B cell (primary cell): ENCODE measurements around the gene PTPRF. TPM values are rescaled to one million over a fixed set of nuclear protein-coding genes. Genes with fewer than 3 reads are reported as not detected.
"Not testable (repeated sequence)": the region's sequence is repeated elsewhere in the genome, so short reads cannot be mapped to it uniquely, and the experiment has no call there.

Experiments used
- ATAC-seq: fragments of 200-7000 bp; cut with Tn5 transposase; one replicate; pipeline ENCODE4 v1.10.0; 2021; ENCODE audit warnings: low read depth, mild to moderate bottlenecking, moderate number of reproducible peaks, moderate library complexity
- CTCF ChIA-PET: fragments of 350-600 bp; sonication (Branson Sonifier 250); formaldehyde crosslinking; loops from one replicate; lab custom pipeline; 2021; ENCODE audit warnings: antibody characterized with exemption, inconsistent platforms; lab: Charles Lee
- POLR2A ChIA-PET: fragments of 350-600 bp; sonication (Branson Sonifier 250); formaldehyde crosslinking; loops from one replicate; lab custom pipeline; 2021; ENCODE audit warnings: antibody characterized with exemption; lab: Charles Lee
- DNase-seq: peaks from one replicate; pipeline ENCODE4 v3.0.0; 2013
- H2AFZ ChIP-seq: 2 replicates; pipeline ENCODE4 v1.6.1; 2012; ENCODE audit warnings: mild to moderate bottlenecking, low read depth, low read length; ENCODE audit not compliant: insufficient read depth, poor library complexity, severe bottlenecking
- H3K27ac ChIP-seq, 2 donors: 1 replicate in 1 of 2; 2 replicates in 1 of 2; pipeline ENCODE4 v1.5.1; 2012 to 2013; ENCODE audit warnings: low read length in 2 of 2, mild to moderate bottlenecking in 2 of 2, moderate library complexity in 1 of 2
- H3K27me3 ChIP-seq, 4 experiments: fragments of 200-600 bp in 1 of 4; sonication (generic) in 1 of 4; replicated peaks in 1 of 4; 1 replicate in 2 of 4; 2 replicates in 2 of 4; pipeline versions ENCODE4 v1.6.1 to v1.7.0; 2013 to 2016; ENCODE audit warnings: low read length in 3 of 4, mild to moderate bottlenecking in 2 of 4, mixed read lengths in 1 of 4, moderate library complexity in 1 of 4; ENCODE audit not compliant: insufficient read depth in 4 of 4, control insufficient read depth in 3 of 4; ENCODE audit errors: control extremely low read depth in 1 of 4
- H3K36me3 ChIP-seq, 2 experiments: replicated peaks in 1 of 2; 1 replicate in 1 of 2; 2 replicates in 1 of 2; pipeline versions ENCODE4 v1.6.1 to v1.7.1; 2013; ENCODE audit warnings: low read length in 1 of 2; ENCODE audit not compliant: insufficient read depth in 2 of 2, control insufficient read depth in 1 of 2; ENCODE audit errors: control extremely low read depth in 1 of 2, extremely low read depth in 1 of 2
- H3K4me1 ChIP-seq, 2 donors: fragments of 200-600 bp in 1 of 2; sonication (generic) in 1 of 2; 1 replicate in 1 of 2; 2 replicates in 1 of 2; pipeline versions ENCODE4 v1.5.1 to v1.6.1; 2013 to 2017; ENCODE audit warnings: low read length in 2 of 2; ENCODE audit not compliant: control insufficient read depth in 2 of 2, insufficient read depth in 2 of 2
- H3K4me2 ChIP-seq: replicated peaks from 2 replicates; pipeline ENCODE3; 2012; ENCODE audit warnings: mild to moderate bottlenecking, low read depth, low read length; ENCODE audit not compliant: poor library complexity, severe bottlenecking
- H3K4me3 ChIP-seq, 5 experiments: fragments of 200-600 bp in 1 of 5; sonication (generic) in 1 of 5; 1 replicate in 3 of 5; 2 replicates in 2 of 5; pipeline versions ENCODE4 v1.5.1 to v1.7.0; 2011 to 2016; ENCODE audit warnings: low read length in 4 of 5, mild to moderate bottlenecking in 4 of 5, low read depth in 2 of 5, control low read depth in 1 of 5, moderate library complexity in 1 of 5; ENCODE audit not compliant: insufficient read depth in 1 of 5; ENCODE audit errors: control extremely low read depth in 1 of 5, extremely low read depth in 1 of 5
- H3K79me2 ChIP-seq: fragments of 200-600 bp; sonication (generic); one replicate; pipeline ENCODE4 v1.6.0; 2016; ENCODE audit warnings: low read length; ENCODE audit not compliant: control insufficient read depth, insufficient read depth
- H3K9ac ChIP-seq: fragments of 200-600 bp; sonication (generic); 2 replicates; pipeline ENCODE4 v1.6.1; 2017; ENCODE audit warnings: mild to moderate bottlenecking, low read length, moderate library complexity
- H3K9me3 ChIP-seq, 3 donors: one replicate each; pipeline versions ENCODE4 v1.6.1 to v1.7.1; 2013; ENCODE audit warnings: low read length in 2 of 3; ENCODE audit not compliant: control insufficient read depth in 2 of 3, insufficient read depth in 1 of 3; ENCODE audit errors: control extremely low read depth in 1 of 3
- H4K20me1 ChIP-seq: 2 replicates; pipeline ENCODE4 v1.6.0; 2012; ENCODE audit warnings: mild to moderate bottlenecking, low read length; ENCODE audit not compliant: insufficient read depth, control insufficient read depth, poor library complexity, severe bottlenecking
- H3K27ac Mint-ChIP-seq: one replicate; pipeline ENCODE4 v1.8.0; 2021; ENCODE audit warnings: mixed read lengths
- H3K27me3 Mint-ChIP-seq: one replicate; pipeline ENCODE4 v1.8.0; 2021; ENCODE audit warnings: mixed read lengths
- H3K4me1 Mint-ChIP-seq: one replicate; pipeline ENCODE4 v1.8.0; 2021; ENCODE audit warnings: mixed read lengths
- H3K4me3 Mint-ChIP-seq: one replicate; pipeline ENCODE4 v1.8.0; 2021; ENCODE audit warnings: mixed read lengths
- H3K9me3 Mint-ChIP-seq: one replicate; pipeline ENCODE4 v1.8.0; 2022; ENCODE audit warnings: mixed read lengths; ENCODE audit not compliant: insufficient read depth
- EZH2 ChIP-seq: IDR thresholded peaks from 2 replicates; pipeline ENCODE4 v1.6.1; 2012; ENCODE audit warnings: borderline replicate concordance, low read depth, mild to moderate bottlenecking, moderate library complexity, low read length; ENCODE audit not compliant: insufficient read depth, poor library complexity, severe bottlenecking
- WGBS: methylation state at CpG from one replicate; pipeline ENCODE4 v1.1.5; 2013; ENCODE audit warnings: missing lambda C conversion rate; ENCODE audit not compliant: insufficient coverage; 5-methylcytosine and 5-hydroxymethylcytosine counted together
- intact Hi-C: fragments of 100-400 bp; cut with micrococcal nuclease; formaldehyde crosslinking; loops from one replicate; pipeline ENCODE4 v1.10.0; 2022
- polyA plus RNA-seq: library from polyadenylated mRNA; depleted of rRNA; stranded (reverse); fragments of >200 nt; gene quantifications from 2 replicates; pipeline ENCODE4 v1.2.3, GENCODE V29; 2012
- total RNA-seq, 2 donors: library from RNA; stranded (reverse); fragments of 120-200 nt in 1 of 2; gene quantifications; 1 replicate in 1 of 2; 2 replicates in 1 of 2; pipeline versions ENCODE4 v1.2.3 to v1.2.4, GENCODE V29; 2013 to 2022
- TF ChIP-seq, protein P1 (sequence below): fragments of 200-600 bp; IDR thresholded peaks from one replicate; pipeline ENCODE4 v1.8.0; 2022; ENCODE audit warnings: antibody characterized with exemption, mild to moderate bottlenecking

Gene PTPRF
- total and polyA plus RNA-seq, 2 donors (not counting 1 experiment from before 2014, with no cell fraction given), result 0.07 to 0.13 TPM

- Histone ChIP-seq H3K27me3 (peaks cover 0 to 10% (median 2%) of the 10 kb centered on the region in 4 experiments), H3K79me2 (no peaks in the 10 kb centered on the region), H3K4me1 (no peaks in the 10 kb centered on the region), H3K4me2 (no peak overlapping the region), H2AFZ (no peak overlapping the region), H3K36me3 (no peaks in the 10 kb centered on the region), H3K27ac (no peak overlapping the region), H3K9ac (no peak overlapping the region), H3K9me3 (peaks cover 0 to 20% (median 5%) of the 10 kb centered on the region in 3 donors), H4K20me1 (no peaks in the 10 kb centered on the region), H3K4me3 (no peak overlapping the region)
- no peak for ATAC-seq
- Mint-ChIP-seq H3K27ac (no peak overlapping the region), H3K4me1 (no peaks in the 10 kb centered on the region), H3K27me3 (peaks cover 31% of the 10 kb centered on the region), H3K4me3 (no peak overlapping the region), H3K9me3 (peaks cover 4% of the 10 kb centered on the region)
- WGBS, result 93% methylated on average over 7 of the region's 7 CpGs
- ChIA-PET CTCF (no interaction called here), POLR2A (no interaction called here)
- DNase-seq, result no peak
- TF ChIP-seq, protein P1, sequence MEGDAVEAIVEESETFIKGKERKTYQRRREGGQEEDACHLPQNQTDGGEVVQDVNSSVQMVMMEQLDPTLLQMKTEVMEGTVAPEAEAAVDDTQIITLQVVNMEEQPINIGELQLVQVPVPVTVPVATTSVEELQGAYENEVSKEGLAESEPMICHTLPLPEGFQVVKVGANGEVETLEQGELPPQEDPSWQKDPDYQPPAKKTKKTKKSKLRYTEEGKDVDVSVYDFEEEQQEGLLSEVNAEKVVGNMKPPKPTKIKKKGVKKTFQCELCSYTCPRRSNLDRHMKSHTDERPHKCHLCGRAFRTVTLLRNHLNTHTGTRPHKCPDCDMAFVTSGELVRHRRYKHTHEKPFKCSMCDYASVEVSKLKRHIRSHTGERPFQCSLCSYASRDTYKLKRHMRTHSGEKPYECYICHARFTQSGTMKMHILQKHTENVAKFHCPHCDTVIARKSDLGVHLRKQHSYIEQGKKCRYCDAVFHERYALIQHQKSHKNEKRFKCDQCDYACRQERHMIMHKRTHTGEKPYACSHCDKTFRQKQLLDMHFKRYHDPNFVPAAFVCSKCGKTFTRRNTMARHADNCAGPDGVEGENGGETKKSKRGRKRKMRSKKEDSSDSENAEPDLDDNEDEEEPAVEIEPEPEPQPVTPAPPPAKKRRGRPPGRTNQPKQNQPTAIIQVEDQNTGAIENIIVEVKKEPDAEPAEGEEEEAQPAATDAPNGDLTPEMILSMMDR, result no peak
- intact Hi-C loops, result no loop called here
Observed at GRCh38 chr1:43495204-43495603, 35.5 kb upstream of the PTPRF start.

DNA sequence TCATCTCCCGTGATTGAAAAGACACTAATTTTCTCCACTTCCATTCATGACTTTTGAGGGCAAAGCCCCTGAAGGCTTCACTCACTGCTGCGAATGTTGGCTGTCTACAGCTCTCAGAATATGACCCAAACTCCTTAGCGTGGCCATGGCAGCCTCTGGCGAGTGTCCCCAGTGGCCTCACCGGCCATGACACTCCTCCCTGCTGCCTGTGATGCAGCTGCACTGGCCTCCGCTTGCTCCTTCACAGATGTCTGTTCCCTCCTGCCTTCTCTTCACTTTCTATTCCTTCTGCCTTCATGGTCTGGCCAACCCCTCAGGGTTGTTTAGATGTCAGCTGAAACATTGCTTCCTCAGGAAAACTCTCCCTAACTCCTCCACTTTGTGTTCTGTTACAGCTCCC is 30.8 kb upstream of the PTPRF start:
- no peaks in the 10 kb centered on the region for H4K20me1 ChIP-seq
- no peak overlapping the region for H2AFZ ChIP-seq
- ChIA-PET CTCF (interaction anchor here (0.9 kb wide), 1 partner anchor 434 kb away, joined by 3 read pairs; no protein-coding TSS in a partner anchor), POLR2A (no interaction called here)
- ATAC-seq (no peak), DNase-seq (no peak)
- no peaks in the 10 kb centered on the region for H3K79me2 ChIP-seq
- H3K4me2 ChIP-seq, result no peak overlapping the region
- Mint-ChIP-seq H3K27me3 (peaks cover 35% of the 10 kb centered on the region), H3K9me3 (no peaks in the 10 kb centered on the region), H3K27ac (no peak overlapping the region), H3K4me1 (no peaks in the 10 kb centered on the region), H3K4me3 (no peak overlapping the region)
- H3K27ac ChIP-seq, result no peak overlapping the region
- no peak for TF ChIP-seq EZH2
- TF ChIP-seq, protein P1, result no peak
- no peak overlapping the region for H3K9ac ChIP-seq
- no peaks in the 10 kb centered on the region for H3K9me3 ChIP-seq
- H3K27me3 ChIP-seq, result peaks cover 0 to 3% (median 0%) of the 10 kb centered on the region in 4 experiments
- 89% methylated on average over 4 of the region's 6 CpGs for WGBS
- H3K4me3 ChIP-seq, result no peak overlapping the region
- H3K36me3 ChIP-seq, result no peaks in the 10 kb centered on the region
- intact Hi-C loops, result no loop called here
- H3K4me1 ChIP-seq, result no peaks in the 10 kb centered on the region

- H3K27me3 ChIP-seq, H3K27ac ChIP-seq, H3K9me3 ChIP-seq, intact Hi-C loops, H3K4me3 Mint-ChIP-seq, ATAC-seq, H4K20me1 ChIP-seq, H3K4me1 Mint-ChIP-seq, H3K9ac ChIP-seq, H3K9me3 Mint-ChIP-seq, CTCF ChIA-PET, H3K4me1 ChIP-seq, H2AFZ ChIP-seq, H3K4me3 ChIP-seq, H3K36me3 ChIP-seq, H3K79me2 ChIP-seq, DNase-seq, H3K27ac Mint-ChIP-seq, POLR2A ChIA-PET, H3K4me2 ChIP-seq: not testable (repeated sequence)
- peaks cover 41% of the 10 kb centered on the region for H3K27me3 Mint-ChIP-seq
- WGBS, result 96% methylated on average over 9 of the region's 33 CpGs
Observed at GRCh38 chr1:43501806-43502205, 28.9 kb upstream of the PTPRF start.
